GM19463 (cell line): ENCODE results near the gene HPS3.
"Not testable (repeated sequence)": the region's sequence is repeated elsewhere in the genome, so short reads cannot be mapped to it uniquely, and the experiment has no call there.

ENCODE experiments used
- ATAC-seq: cut with Tn5 transposase; IDR thresholded peaks from one replicate; pipeline ENCODE4 v1.9.1; 2021; ENCODE audit warnings: mild to moderate bottlenecking, moderate library complexity; ENCODE audit not compliant: unreplicated experiment

The HPS3 gene

GRCh38 chr3:149129326-149130205 is at the start of gene HPS3:
TSS of gene HPS3 (plus strand) at chr3:149129638. CDS start at chr3:149129724, 86 bp downstream.
- peak; percentile 90 for ATAC-seq

- no peak for ATAC-seq
Measured at GRCh38 chr3:149080011-149080698, 49.3 kb upstream of the HPS3 start.

GRCh38 chr3:149080699-149081091 is 48.7 kb upstream of the HPS3 start:
- ATAC-seq = no peak

GRCh38 chr3:149081772-149082171 is 47.7 kb upstream of the HPS3 start:
- no peak for ATAC-seq

- peak; percentile 21 for ATAC-seq
Measured at GRCh38 chr3:149085828-149086231, 43.6 kb upstream of the HPS3 start.

GRCh38 chr3:149086232-149086988 is 43.0 kb upstream of the HPS3 start, which contains the start of gene HLTF:
TSS of gene HLTF (minus strand) at chr3:149086533. CDS start at chr3:149086336, 197 bp downstream.
- ATAC-seq = peak; percentile 98

- ATAC-seq = no peak
Measured at GRCh38 chr3:149087208-149087607, 42.2 kb upstream of the HPS3 start.

GRCh38 chr3:149089395-149089794 is 40.0 kb upstream of the HPS3 start:
- ATAC-seq = no peak

- ATAC-seq = no peak
Measured at GRCh38 chr3:149090461-149090860, 39.0 kb upstream of the HPS3 start.

GRCh38 chr3:149090907-149091306 is 38.5 kb upstream of the HPS3 start:
- ATAC-seq = no peak

- no peak for ATAC-seq
Measured at GRCh38 chr3:149091983-149092382, 37.5 kb upstream of the HPS3 start.

- peak; percentile 84 for ATAC-seq
Measured at GRCh38 chr3:149095487-149095886, 34.0 kb upstream of the HPS3 start.

- ATAC-seq = not testable (repeated sequence)
Measured at GRCh38 chr3:149097987-149098386, 31.5 kb upstream of the HPS3 start.

GRCh38 chr3:149101154-149101553 is 28.3 kb upstream of the HPS3 start:
- no peak for ATAC-seq

- no peak for ATAC-seq
Measured at GRCh38 chr3:149101641-149102040, 27.8 kb upstream of the HPS3 start.

- ATAC-seq = no peak
Measured at GRCh38 chr3:149104484-149104883, 25.0 kb upstream of the HPS3 start.

- no peak for ATAC-seq
Measured at GRCh38 chr3:149114458-149114857, 15.0 kb upstream of the HPS3 start.

- no peak for ATAC-seq
Measured at GRCh38 chr3:149115114-149115513, 14.3 kb upstream of the HPS3 start.

GRCh38 chr3:149118724-149119123 is 10.7 kb upstream of the HPS3 start:
- no peak for ATAC-seq

- ATAC-seq = no peak
Measured at GRCh38 chr3:149119466-149119865, 10.0 kb upstream of the HPS3 start.
